GM18873 (cell line): Measurements from ENCODE around the gene EPHB1.

Source experiments
- ATAC-seq: cut with Tn5 transposase; IDR thresholded peaks from one replicate; pipeline ENCODE4 v1.9.1; 2021; ENCODE audit warnings: mild to moderate bottlenecking, moderate library complexity, moderate number of reproducible peaks; ENCODE audit not compliant: unreplicated experiment, low FRiP score

EPHB1 gene

DNA sequence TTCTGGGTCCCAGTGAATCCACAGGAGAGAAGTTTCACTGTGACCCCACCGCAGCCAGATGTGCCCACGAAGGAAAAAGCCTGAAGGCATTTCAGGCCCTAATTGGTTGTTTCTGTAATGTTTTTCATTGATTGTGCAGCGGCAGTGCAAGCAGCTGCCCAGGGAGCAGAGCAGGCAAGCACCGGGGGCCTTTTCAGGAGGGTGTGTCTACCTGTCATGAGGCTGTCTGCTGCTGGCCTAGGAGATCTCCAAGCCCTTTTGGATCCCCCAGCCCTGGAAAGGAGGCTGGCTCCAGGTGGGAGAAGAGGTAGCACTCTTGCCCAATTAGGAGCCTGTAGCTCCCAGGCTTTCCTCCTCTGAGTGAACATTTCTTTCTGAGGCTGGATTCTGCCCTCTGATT, 108.8 kb downstream of the EPHB1 start:
- ATAC-seq, result no peak

GRCh38 chr3:134904241-134904771, 109.2 kb downstream of the EPHB1 start:
- peak; percentile 74 for ATAC-seq

- ATAC-seq, result no peak
Measured at GRCh38 chr3:134904776-134905646, 110.0 kb downstream of the EPHB1 start.

GRCh38 chr3:134905647-134905935, 110.5 kb downstream of the EPHB1 start:
- ATAC-seq, result no peak

DNA sequence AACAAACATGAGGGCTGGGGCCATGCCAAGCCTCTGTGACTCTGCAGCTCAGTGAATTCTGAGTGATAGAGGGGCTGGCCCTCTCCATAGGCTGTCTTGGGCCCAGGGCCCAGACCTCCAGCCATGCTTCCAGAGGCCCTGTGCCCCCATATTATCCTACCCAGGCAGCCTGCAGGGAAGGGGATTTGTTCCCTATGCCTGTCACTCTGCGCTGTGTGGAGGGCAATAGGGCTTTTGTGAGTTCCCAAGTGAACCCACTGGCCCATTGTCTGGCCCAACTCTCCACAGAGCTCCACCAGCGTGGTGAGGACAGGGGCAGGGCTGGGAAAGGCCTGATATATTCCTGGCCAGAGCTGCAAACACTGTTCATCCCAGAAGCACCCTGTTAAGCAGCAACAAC, 113.2 kb downstream of the EPHB1 start:
- ATAC-seq, result no peak

DNA sequence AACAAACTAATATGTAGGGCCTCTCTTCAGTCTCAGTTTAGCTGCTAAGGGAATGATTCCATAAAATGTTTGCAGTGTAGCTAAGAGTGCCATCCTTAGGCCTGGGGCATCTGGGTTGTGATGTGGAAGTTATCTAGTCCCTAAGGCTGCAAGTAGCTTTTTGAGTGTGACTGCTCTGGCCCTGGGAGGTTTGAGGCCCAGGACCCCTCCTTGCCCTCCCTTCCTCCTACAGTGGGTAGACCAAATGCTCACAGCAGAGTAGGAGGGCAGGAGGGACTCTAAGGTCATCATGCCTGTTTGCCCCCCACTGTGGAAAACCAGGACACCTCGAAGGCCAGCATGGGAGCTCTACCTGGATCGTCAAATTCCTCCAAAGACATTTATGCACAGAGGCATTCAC, 115.0 kb downstream of the EPHB1 start:
- ATAC-seq, result no peak

GRCh38 chr3:134911586-134912548, 116.8 kb downstream of the EPHB1 start:
- no peak for ATAC-seq

GRCh38 chr3:134916276-134916961, 121.4 kb downstream of the EPHB1 start:
- no peak for ATAC-seq

DNA sequence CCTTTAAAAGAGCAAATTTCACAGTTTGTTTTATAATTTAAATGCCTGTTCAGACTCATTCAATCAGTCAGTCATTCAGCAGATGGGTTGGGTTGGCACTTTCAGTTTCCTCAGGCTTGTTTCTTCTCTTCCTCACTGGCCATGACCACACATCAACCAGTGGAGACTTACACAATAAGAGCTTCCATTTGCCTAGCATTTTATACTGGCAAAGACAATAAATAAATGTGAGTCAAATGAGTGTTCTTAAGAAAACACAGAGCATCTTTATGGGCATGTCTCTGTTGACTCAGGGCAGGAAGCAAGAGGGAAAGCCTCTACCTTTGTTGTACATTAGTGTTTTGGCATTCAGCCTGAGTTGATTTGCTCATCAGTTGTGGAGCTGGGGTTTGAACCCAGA, 122.6 kb downstream of the EPHB1 start:
- no peak for ATAC-seq

- ATAC-seq, result peak; percentile 94
Measured at GRCh38 chr3:134918441-134918840, 123.4 kb downstream of the EPHB1 start.

- ATAC-seq, result no peak
Measured at GRCh38 chr3:134922101-134922500, 127.0 kb downstream of the EPHB1 start.

DNA sequence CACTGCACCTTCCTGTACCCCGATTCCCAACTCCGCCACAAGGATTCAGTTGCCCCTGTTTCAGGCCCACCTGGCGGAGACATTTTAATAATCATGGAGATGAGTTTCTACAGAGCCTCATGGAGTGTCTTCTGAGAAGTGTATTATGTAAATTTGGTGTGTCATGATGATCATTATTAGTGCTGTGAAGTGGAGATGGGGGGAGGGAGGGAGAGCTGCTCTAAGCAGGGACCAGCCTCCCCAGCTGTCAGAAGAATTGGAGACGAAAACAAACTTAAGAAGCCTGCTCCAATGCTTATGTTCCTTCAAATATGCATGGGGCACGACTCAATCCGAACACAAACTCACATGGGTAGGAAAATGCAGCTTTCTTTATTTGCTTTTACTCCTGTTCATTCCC, 127.8 kb downstream of the EPHB1 start:
- no peak for ATAC-seq

DNA sequence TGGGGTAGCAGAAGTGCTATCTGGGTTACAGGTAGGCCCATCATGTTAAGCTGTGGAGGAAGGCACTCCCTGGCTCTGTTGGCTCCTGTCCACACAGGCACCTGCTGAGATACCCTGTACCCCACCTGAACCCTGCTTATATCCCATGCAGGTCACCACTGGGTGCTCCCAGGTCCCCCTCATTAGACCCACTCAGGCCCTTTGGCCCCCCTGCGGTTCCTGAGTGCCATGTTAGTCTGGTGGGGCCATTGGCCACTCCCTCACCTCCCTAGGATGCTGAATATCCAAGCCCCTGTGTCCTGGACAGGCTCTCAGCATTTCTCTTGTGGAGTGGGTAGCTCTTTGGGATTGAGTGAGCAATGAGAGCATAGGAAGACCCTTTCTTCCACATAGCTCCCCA, 128.2 kb downstream of the EPHB1 start:
- no peak for ATAC-seq

DNA sequence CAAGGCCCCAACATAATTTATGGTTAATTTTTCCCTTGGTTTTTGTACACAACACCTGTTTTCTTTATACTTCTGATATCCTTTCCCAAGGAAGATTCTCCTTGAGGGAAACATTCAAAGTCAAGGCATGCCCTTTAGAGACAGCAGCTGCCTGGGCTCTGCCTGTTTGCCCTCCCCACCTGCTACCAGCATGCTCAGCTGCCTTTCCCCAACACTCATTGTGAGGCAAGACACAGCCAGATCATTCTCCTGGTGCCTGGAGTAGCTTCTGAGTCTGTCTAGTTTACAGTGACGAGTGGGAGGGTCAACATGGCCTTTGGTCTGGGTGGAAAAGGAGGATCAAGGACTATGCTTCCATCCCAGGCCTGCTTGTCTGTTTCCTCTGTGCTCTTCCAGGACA, 132.5 kb downstream of the EPHB1 start:
- ATAC-seq, result no peak

- no peak for ATAC-seq
Measured at GRCh38 chr3:134928392-134928791, 133.3 kb downstream of the EPHB1 start.

- no peak for ATAC-seq
Measured at GRCh38 chr3:134928819-134929218, 133.8 kb downstream of the EPHB1 start.

- no peak for ATAC-seq
Measured at GRCh38 chr3:134929976-134930375, 134.9 kb downstream of the EPHB1 start.

DNA sequence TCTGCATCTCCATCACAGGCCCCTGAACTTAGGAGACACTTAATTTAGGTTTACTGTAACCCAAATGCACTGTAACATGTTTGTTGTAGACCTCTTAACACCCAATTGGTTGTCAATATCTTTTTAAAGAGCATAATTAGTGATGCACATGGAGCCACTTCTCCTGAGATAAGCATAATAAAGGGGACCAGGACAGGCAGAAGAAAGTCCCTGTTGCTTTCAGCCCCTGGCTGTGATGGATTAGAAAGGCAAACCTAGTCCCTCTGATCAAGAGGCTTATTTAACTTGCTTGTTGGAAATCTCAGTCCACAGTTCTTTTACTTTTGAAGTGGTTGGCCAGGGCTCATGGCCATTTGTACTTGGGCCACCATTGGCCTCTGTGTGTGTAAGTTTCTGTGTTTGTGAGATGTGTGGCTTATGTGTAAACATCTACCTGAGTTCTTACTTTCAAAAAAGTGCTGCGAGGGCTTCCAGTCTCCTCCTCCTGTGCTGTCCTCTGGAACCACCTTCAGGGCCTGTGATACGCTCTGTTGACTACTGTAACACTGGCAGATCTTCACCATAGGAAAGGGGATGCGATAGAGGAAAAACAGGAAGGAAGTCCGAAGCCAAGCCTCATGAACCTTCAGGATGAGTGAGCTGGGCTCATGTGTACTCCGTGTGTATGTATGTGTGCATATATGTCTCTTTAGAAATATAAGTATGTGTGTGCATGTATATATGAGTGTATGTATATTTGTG, 136.2 kb downstream of the EPHB1 start:
- ATAC-seq, result no peak

DNA sequence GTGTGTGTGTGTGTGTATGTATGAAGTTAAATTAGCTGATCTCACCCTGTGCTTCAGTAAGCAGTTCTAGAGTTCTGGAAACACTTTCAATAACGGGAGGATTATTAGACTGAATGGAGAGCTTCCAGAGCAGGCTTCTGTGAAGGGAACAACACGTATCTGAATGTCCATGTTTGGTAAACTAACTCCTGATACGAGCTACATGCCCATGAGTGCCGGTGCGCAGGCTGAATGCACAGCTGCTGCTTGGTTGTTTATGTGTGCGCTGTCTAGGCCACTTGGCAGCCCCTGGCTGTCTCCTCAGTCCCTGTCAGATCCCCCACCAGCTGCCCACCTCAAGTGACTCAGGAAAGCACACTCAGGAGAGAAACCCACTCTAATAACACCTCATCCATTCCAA, 137.0 kb downstream of the EPHB1 start:
- no peak for ATAC-seq

- ATAC-seq, result no peak
Measured at GRCh38 chr3:134933997-134934396, 138.9 kb downstream of the EPHB1 start.
